Panc1 (cell line): ENCODE results near the gene SLC66A1.
"Not testable (repeated sequence)": the region's sequence is repeated elsewhere in the genome, so short reads cannot be mapped to it uniquely, and the experiment has no call there.

ENCODE experiments used
- CTCF ChIP-seq: fragments of 450-650 bp; IDR thresholded peaks from 2 replicates; pipeline ENCODE4 v1.5.1; 2017; ENCODE audit warnings: mild to moderate bottlenecking
- SIN3A ChIP-seq: IDR thresholded peaks from 2 replicates; pipeline ENCODE4 v1.6.1; 2012; ENCODE audit warnings: low read depth, mild to moderate bottlenecking, low read length, moderate library complexity, borderline replicate concordance; ENCODE audit not compliant: insufficient read depth

GRCh38 chr1:19288324-19289241 is 23.5 kb upstream of the SLC66A1 start, which contains the start of gene AKR7A3:
- not testable (repeated sequence) for TF ChIP-seq CTCF, SIN3A
